Fibroblast of skin of back (primary cell): ENCODE results near the gene DLEC1.

Experiments used
- DNase-seq: peaks from one replicate; pipeline ENCODE4 v3.0.0-alpha.2; 2013

DLEC1 gene

GRCh38 chr3:38163841-38164642, 125.0 kb downstream of the DLEC1 start:
- no peak for DNase-seq

GRCh38 chr3:38164643-38164951, 125.6 kb downstream of the DLEC1 start:
- no peak for DNase-seq

- DNase-seq, result peak; percentile 100
These were observed 126.1 kb downstream of the DLEC1 start, which contains the start of gene OXSR1 for GRCh38 chr3:38164952-38165721. Gene OXSR1 (plus strand): TSS chr3:38165537. CDS start chr3:38165877, 340 bp downstream.

GRCh38 chr3:38165722-38166387, 126.8 kb downstream of the DLEC1 start:
- DNase-seq, result no peak

GRCh38 chr3:38167591-38167990, 128.6 kb downstream of the DLEC1 start:
- no peak for DNase-seq

GRCh38 chr3:38168151-38169026, 129.4 kb downstream of the DLEC1 start:
- DNase-seq, result peak; percentile 90

GRCh38 chr3:38169027-38169317, 130.0 kb downstream of the DLEC1 start:
- DNase-seq, result peak; percentile 63

- no peak for DNase-seq
These were observed 131.7 kb downstream of the DLEC1 start for GRCh38 chr3:38170722-38171121.

GRCh38 chr3:38171622-38172021, 132.6 kb downstream of the DLEC1 start:
- no peak for DNase-seq
